GM12875 (cell line): ENCODE measurements around the gene MUC13.

ENCODE experiments used
- H3K4me3 ChIP-seq: one replicate; pipeline ENCODE4 v1.5.1; 2011; ENCODE audit warnings: low read depth, low read length, control low read depth
- TF ChIP-seq, protein P1 (sequence below): IDR thresholded peaks from 2 replicates; pipeline ENCODE4 v1.5.1; 2011; ENCODE audit warnings: low read depth, mild to moderate bottlenecking, control low read depth, inconsistent platforms, low read length, moderate library complexity, borderline replicate concordance; ENCODE audit not compliant: insufficient read depth

Gene MUC13

DNA sequence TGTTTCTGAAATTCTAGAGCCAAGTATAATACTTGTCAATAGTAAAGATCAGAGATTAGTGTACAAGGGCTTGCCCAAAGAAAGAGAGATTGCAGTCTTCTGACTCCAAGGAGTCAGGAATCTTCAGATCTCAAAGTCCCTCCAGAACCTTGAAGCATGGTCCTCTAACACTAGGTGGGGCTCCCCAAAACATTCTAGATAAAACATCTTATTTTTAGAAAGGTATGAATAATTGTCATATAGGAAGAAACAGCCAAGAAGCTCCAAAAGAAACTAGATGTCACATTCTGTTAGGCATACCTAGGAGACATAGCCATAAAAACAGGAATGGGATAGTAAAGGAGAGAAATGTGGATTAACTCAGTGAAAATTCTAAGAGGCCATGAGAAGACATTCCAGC, 10.7 kb downstream of the MUC13 start:
- TF ChIP-seq, protein P1, sequence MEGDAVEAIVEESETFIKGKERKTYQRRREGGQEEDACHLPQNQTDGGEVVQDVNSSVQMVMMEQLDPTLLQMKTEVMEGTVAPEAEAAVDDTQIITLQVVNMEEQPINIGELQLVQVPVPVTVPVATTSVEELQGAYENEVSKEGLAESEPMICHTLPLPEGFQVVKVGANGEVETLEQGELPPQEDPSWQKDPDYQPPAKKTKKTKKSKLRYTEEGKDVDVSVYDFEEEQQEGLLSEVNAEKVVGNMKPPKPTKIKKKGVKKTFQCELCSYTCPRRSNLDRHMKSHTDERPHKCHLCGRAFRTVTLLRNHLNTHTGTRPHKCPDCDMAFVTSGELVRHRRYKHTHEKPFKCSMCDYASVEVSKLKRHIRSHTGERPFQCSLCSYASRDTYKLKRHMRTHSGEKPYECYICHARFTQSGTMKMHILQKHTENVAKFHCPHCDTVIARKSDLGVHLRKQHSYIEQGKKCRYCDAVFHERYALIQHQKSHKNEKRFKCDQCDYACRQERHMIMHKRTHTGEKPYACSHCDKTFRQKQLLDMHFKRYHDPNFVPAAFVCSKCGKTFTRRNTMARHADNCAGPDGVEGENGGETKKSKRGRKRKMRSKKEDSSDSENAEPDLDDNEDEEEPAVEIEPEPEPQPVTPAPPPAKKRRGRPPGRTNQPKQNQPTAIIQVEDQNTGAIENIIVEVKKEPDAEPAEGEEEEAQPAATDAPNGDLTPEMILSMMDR, result no peak

DNA sequence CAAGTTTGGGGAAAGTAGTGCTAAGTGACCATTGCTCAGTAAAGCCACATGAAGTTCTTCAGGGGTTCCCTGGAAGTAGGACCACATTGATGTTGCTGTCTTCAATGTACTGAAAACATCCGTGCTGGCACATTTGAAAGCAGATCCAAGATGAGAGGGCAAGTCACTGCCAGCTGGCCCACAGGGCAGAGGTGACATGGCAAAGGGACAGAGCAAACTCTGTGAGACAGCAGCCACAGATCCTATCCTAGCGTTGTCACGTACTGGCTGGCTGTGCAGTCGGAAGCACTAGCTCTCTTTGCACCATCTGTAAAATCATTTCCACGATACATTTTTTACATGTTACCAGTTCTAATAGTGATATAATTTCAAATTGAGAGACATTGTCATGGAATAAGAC, 13.8 kb downstream of the MUC13 start:
- TF ChIP-seq, protein P1, result no peak
- H3K4me3 ChIP-seq, result no peak overlapping the region

More for the DNA sequence above, 10.7 kb downstream of the MUC13 start:
- H3K4me3 ChIP-seq, result no peak overlapping the region

DNA sequence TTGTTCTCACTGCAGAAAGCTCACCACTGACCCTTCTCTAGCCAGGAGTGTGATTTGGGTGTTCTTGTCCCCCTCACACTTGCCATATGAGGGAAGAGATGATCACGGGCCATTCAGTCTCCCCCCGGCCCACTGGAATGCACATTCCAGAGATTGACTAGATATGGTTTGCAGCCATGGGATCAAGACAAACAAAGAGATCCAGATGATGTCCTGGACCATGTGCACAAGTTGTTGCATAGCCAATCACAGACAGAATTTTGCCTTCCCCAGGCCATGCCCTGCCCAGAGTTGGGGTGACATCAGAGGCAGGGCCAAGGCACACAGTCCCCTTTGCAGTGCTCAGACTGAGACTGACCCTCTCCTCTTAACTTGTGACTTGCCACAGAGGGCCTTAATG, 14.8 kb downstream of the MUC13 start:
- no peak overlapping the region for H3K4me3 ChIP-seq
- TF ChIP-seq, protein P1, result no peak

DNA sequence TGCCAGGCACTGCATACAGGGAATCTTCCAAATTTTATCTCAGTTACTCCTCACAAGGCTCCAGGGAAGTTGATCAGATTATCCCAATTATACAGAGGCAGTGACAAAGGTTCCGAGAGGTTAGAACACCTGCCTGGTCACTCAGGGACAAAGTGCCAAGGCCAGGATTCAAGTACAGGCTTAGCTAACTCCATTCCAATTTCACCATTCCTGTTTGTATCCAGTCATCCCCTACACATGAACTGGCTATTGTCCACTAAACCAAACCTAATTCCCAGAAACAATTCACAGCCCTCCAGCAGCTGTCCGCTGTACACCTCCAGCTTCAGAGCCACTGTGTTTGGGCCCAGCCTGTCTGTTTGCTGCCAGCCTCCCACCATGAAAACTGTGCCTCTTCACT, 16.0 kb downstream of the MUC13 start:
- TF ChIP-seq, protein P1, result no peak
- H3K4me3 ChIP-seq, result no peak overlapping the region

DNA sequence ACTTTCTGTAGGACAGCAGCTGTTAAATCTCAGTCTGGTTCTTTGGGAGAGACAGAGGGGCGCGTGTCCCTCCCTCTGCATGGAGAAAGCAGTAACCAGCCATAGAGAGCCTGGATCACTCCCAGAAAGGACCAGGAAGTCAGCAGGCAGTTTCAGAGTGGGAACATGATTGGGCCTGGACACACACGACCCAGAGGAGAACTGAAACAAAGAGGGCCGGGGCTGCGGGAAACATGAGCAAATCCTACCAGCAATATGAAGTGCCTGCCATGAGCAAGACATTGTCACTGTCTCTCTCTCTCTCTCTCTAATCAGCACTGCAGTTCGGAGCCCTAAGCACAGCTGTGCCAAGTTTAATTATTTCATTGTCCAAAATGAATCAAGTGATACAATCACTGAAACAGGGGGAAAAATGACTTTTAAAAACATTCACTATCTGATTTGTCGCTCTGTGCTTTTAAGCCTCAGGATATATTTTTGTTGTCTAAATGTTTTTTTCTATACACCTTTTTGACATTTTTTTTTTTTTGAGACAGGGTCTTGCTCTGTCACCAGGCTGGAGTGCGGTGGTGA, 17.6 kb downstream of the MUC13 start:
- TF ChIP-seq, protein P1, result no peak
- no peak overlapping the region for H3K4me3 ChIP-seq

DNA sequence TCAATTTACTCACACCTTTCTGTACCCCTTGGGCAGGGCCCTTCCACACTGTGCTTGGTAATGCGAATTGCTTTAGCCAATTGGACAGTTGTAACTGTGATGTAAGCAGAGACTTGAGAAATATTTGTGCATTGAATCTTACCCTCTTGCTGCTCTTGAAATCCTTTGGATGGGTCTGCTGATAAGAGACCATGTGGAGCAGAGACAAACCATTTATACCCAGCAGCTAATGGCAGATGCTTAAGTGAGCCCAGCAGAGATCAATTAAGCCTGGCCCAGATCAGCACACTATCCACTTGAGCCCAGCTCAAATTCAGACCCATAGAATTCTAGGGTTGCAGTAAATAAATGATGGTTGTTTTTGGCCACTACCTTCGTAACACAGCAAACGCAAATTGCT, 19.3 kb downstream of the MUC13 start:
- no peak overlapping the region for H3K4me3 ChIP-seq
- TF ChIP-seq, protein P1, result no peak

DNA sequence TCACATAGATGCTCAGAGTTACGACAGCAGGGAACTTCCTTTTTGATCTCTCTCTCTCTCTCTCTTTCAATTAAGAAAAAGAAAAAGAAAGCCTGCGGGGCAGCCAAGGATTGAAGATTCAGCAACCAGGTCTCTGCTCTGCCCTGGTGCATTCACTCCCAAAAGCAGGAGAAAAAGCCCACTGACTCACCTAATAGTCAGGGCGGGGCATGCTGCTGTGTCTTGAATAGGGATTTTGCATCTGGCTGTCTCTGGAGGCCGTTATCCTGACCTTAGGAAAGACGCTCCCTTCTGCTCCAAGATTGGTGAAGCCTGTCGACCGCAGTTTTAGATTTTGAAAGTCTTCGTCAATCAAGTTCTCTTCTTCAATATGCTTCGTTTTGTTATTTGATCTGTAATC, 26.6 kb downstream of the MUC13 start:
- TF ChIP-seq, protein P1, result no peak

More for the DNA sequence above, 26.6 kb downstream of the MUC13 start:
- no peak overlapping the region for H3K4me3 ChIP-seq
